Measurements from ENCODE around the gene AOAH.

Gene AOAH

DNA sequence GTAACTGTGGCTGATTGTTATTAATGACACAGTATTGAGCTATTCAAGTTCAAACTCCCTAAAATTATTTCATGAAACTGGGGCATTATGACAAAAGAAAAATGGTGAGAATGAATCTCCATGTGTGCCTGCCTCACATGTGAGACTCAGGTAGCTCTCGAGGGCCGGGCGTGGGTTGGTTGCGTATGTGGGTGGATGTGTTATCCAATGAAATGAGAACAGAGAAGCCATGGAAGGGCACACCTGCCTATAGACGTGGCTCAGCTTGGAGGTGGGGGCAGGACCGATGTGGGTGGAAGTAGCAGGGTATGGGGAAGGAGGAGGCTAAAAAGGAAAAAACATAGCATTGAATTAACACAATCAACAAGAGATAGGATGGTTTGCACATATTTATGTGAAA lies 96.5 kb downstream of the AOAH start:
- TF ChIP-seq, protein P1, sequence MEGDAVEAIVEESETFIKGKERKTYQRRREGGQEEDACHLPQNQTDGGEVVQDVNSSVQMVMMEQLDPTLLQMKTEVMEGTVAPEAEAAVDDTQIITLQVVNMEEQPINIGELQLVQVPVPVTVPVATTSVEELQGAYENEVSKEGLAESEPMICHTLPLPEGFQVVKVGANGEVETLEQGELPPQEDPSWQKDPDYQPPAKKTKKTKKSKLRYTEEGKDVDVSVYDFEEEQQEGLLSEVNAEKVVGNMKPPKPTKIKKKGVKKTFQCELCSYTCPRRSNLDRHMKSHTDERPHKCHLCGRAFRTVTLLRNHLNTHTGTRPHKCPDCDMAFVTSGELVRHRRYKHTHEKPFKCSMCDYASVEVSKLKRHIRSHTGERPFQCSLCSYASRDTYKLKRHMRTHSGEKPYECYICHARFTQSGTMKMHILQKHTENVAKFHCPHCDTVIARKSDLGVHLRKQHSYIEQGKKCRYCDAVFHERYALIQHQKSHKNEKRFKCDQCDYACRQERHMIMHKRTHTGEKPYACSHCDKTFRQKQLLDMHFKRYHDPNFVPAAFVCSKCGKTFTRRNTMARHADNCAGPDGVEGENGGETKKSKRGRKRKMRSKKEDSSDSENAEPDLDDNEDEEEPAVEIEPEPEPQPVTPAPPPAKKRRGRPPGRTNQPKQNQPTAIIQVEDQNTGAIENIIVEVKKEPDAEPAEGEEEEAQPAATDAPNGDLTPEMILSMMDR (IDR thresholded peaks at IDR 0.05; ENCODE audit: control insufficient read depth, extremely low read depth, insufficient read depth), result no peak
- no peak for DNase-seq (ENCODE audit: low read depth)
- H3K4me3 ChIP-seq (ENCODE audit: low read depth, low read length), result no peak overlapping the region

DNA sequence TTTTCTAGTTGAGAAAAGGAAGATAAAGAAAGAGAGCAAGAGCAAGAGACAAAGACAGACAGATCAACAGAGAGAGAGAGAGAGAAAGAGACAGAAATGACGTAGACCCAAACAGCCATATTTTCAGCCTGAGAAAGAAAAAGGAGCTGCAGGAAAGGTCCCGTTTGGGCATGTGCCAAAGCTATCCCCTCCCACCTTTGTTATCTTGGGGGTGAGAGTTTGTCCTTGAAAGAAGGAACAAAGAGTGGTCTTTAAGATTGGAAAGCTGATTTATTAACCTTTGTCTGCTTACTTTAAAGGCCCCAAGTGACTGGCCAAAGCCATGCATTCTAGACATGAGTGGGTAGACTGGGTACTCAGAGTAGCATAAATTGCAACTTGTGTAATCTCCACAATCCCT lies 98.2 kb downstream of the AOAH start:
- no peak overlapping the region for H3K4me3 ChIP-seq (ENCODE audit: low read depth, low read length)
- no peak for DNase-seq (ENCODE audit: low read depth)
- TF ChIP-seq, protein P1 (IDR thresholded peaks at IDR 0.05; ENCODE audit: control insufficient read depth, extremely low read depth, insufficient read depth), result no peak

DNA sequence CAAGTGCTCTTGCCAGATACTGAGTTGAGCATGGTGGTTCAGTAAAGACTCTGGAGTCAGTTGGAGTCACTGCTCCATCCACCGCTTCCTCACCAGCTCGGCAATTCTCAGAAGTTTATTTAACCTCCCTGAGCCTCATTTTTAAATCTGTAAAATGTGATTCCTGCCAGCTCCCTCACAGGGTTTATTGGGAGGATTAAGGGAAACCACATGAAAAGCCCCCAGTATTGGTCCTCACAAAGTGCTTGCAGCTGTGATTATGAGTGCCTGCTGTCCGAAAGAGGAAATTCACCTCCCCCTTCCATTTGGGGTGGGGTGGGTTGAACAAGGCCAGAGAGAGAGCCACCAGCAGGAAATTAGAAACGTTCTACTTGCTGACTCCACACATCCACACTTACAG lies 99.0 kb downstream of the AOAH start:
- H3K4me3 ChIP-seq (ENCODE audit: low read depth, low read length), result no peak overlapping the region
- TF ChIP-seq, protein P1 (IDR thresholded peaks at IDR 0.05; ENCODE audit: control insufficient read depth, extremely low read depth, insufficient read depth), result no peak
- DNase-seq (ENCODE audit: low read depth), result no peak

DNA sequence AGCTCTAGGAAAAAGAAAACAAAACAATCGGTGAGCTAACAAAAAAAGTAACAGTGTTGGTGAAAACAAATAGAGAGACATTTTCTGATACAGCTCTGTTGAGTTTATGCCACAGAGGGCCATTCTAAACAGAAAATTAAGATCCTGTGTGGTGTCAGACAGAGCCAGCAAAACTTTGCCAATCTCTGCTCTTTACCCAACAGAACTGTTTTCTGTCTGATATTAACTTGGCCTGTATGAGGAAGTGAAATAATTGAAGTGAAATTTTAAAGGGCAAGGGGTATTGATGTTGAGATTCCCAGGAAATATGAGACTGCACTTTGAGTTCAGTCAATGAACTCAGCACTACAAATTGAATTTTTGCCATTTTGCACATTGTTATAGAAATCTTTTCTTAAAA lies 101.0 kb downstream of the AOAH start:
- no peak overlapping the region for H3K4me3 ChIP-seq (ENCODE audit: low read depth, low read length)

DNA sequence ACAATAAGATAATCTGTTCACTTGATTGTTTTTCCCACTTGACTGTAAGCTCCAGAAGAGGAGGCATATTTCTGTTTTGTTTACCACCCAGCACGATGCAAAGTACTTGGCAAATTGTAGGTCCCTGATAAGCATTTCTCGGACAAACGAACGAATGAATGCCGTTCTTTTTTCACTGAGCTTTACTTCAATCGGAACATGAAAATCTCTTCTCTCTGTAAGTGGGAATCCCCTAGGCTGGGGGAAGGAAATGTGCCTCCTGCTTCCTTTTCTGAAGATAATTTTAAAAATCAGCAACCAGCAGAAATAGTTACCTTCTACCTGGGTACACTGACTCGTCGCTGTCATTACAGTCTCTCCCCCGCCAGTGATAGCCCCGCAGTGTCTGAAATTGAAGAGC lies 102.9 kb downstream of the AOAH start:
- TF ChIP-seq, protein P1 (IDR thresholded peaks at IDR 0.05; ENCODE audit: control insufficient read depth, extremely low read depth, insufficient read depth), result no peak
- no peak overlapping the region for H3K4me3 ChIP-seq (ENCODE audit: low read depth, low read length)
- no peak for DNase-seq (ENCODE audit: low read depth)

More for the DNA sequence above, 101.0 kb downstream of the AOAH start:
- TF ChIP-seq, protein P1 (IDR thresholded peaks at IDR 0.05; ENCODE audit: control insufficient read depth, extremely low read depth, insufficient read depth), result no peak
- DNase-seq (ENCODE audit: low read depth), result no peak

DNA sequence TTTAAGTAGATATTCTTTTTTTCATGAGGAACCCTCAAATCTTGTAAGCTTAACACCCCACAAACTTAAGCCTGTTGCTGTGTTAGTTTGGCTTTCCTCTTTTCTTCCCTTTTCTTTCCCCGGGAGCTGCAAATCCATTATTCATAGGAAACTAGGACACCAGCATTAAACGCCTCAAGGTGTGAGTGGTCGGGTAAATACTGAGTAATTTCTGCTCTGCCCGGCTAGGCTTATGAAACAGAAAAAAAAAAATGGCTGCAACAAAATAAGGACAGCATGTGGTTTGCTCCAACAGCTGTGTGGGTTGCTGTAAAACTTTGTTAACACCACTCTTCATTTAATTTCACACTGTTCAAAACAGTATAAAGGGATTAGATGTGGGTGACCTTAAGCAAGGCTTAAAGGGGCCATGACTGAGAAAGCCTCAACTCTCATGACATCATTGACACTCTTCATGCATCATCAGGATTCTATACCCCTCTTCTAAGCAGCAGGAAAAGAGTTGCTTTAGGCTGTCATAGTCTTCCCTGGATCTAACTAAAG lies 104.1 kb downstream of the AOAH start:
- no peak for DNase-seq (ENCODE audit: low read depth)
- TF ChIP-seq, protein P1 (IDR thresholded peaks at IDR 0.05; ENCODE audit: control insufficient read depth, extremely low read depth, insufficient read depth), result no peak
- H3K4me3 ChIP-seq (ENCODE audit: low read depth, low read length), result no peak overlapping the region

DNA sequence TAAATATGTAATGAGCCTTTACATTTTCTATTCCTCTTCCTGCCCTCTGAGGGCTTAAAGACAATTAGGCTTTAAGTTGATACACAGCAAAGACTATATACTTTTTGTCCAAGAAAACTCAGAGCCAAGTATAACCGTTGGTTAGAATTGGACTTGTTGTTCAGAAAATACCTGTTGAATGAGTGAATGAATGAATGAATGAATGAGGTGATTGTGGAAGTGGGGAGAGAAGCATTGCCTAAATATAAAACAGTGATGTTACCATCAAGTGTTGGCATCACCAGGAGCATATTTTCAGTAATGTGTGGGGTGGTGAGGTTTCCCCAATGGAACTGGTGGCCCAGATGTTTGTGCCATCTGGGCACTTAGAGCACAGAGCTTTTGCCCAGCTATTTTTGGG lies 106.9 kb downstream of the AOAH start:
- no peak for DNase-seq (ENCODE audit: low read depth)
- TF ChIP-seq, protein P1 (IDR thresholded peaks at IDR 0.05; ENCODE audit: control insufficient read depth, extremely low read depth, insufficient read depth), result no peak
- H3K4me3 ChIP-seq (ENCODE audit: low read depth, low read length), result no peak overlapping the region
